HG02610 (cell line): ENCODE results near the gene CAMTA1.
"Not testable (repeated sequence)": the region's sequence is repeated elsewhere in the genome, so short reads cannot be mapped to it uniquely, and the experiment has no call there.

ENCODE experiments used
- ATAC-seq: cut with Tn5 transposase; IDR thresholded peaks from one replicate; pipeline ENCODE4 v1.9.1; 2021; ENCODE audit warnings: mild to moderate bottlenecking, moderate library complexity; ENCODE audit not compliant: unreplicated experiment

The CAMTA1 gene

GRCh38 chr1:6904476-6905170 lies 119.4 kb downstream of the CAMTA1 start:
- ATAC-seq = no peak

DNA sequence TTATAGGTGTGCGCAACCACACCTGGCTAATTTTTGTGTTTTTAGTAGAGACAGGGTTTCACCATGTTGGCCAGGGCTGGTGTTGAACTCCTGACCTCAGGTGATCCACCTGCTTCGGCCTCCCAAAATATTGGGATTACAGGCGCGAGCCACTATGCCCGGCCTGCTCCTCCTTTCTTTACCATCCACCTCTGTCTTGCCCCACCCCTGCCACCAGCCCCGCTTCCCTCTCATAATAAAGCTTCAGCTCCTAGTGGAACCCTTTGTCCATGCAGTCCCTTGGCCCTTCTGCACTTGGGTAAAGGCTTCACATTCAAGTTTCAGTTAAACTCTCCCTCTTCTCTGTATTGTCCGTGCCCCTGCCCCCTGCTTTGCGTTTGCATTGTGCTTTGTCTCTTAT lies 120.1 kb downstream of the CAMTA1 start:
- no peak for ATAC-seq

GRCh38 chr1:6905790-6906189 lies 120.5 kb downstream of the CAMTA1 start:
- ATAC-seq = no peak

- ATAC-seq = no peak
These were observed 121.5 kb downstream of the CAMTA1 start for GRCh38 chr1:6906783-6907182.

- no peak for ATAC-seq
These were observed 121.9 kb downstream of the CAMTA1 start for GRCh38 chr1:6907201-6907600.

GRCh38 chr1:6907676-6908434 lies 122.6 kb downstream of the CAMTA1 start:
- no peak for ATAC-seq

DNA sequence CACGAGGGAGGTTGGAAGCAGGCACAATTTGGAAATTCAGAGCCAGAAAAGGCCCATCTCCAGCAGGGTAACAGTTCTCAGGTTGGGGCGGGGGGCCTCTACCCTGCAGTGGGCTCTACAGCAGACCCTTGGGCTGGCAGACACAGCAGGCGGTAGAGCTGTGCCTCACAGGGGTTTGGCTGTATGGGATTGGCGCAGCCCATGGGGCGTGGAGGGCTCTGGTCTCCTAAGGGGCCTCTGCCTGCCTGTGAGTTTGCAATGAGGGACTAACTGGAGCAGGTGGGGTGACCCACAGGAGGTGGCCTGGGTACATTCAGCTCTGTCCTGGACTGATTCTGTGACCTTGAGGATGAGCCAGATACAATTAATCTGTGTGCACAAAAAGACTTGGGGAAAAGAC lies 124.1 kb downstream of the CAMTA1 start:
- no peak for ATAC-seq

- no peak for ATAC-seq
These were observed 124.6 kb downstream of the CAMTA1 start for GRCh38 chr1:6909857-6910256.

- ATAC-seq = no peak
These were observed 126.0 kb downstream of the CAMTA1 start for GRCh38 chr1:6911021-6911941.

- ATAC-seq = no peak
These were observed 126.7 kb downstream of the CAMTA1 start for GRCh38 chr1:6911974-6912373.

- ATAC-seq = no peak
These were observed 127.3 kb downstream of the CAMTA1 start for GRCh38 chr1:6912518-6912917.

DNA sequence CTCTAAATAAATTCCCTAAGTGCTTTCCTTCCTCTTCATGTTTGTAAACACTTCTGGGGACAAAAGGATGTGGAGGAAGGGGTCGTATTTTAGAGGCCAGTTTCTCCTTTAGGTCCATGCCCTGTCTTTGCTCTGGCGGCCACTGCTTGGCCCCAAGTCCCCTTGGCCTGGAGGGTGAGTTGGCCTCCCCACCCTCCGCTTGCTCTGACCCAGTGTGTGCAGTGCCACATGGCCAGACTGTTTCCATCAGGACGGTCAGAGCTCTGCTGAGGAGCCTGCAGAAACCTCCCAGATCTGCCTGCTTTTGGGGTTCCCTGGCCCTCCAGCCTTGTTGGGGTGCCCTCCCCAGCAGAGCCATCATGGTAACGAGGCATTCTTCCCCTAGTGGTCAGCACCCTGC lies 127.8 kb downstream of the CAMTA1 start:
- no peak for ATAC-seq

GRCh38 chr1:6914706-6915105 lies 129.5 kb downstream of the CAMTA1 start:
- no peak for ATAC-seq

DNA sequence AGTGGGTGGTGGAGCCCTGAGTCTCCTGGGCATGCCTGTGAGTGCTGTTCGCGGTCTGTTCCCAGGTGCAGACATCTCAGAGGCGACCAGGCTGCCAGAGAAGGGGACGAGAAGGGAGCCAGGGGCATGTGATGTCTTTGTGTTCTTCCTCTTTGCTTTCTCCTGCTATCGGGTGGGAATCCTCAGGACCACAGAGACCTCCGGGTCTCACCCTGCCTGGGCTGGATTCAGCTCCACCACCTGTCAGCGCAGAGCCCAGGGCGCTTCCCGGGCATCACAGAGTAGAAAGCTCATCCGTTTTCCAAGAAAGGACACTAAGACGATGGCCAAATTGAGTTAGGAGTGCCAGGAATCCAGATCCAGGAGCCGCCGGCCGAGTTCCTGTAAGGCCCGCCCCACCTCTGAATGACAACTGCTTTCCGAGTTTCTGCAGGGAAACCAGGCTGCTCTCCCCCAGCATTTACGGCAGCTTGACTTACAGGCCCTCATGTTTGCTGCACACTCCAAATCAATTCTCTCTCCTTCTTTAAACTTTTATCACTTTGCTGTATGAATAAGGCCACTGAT lies 130.8 kb downstream of the CAMTA1 start:
- no peak for ATAC-seq

- ATAC-seq = no peak
These were observed 131.8 kb downstream of the CAMTA1 start for GRCh38 chr1:6917067-6917466.

GRCh38 chr1:6918186-6918924 lies 133.1 kb downstream of the CAMTA1 start:
- ATAC-seq = no peak

DNA sequence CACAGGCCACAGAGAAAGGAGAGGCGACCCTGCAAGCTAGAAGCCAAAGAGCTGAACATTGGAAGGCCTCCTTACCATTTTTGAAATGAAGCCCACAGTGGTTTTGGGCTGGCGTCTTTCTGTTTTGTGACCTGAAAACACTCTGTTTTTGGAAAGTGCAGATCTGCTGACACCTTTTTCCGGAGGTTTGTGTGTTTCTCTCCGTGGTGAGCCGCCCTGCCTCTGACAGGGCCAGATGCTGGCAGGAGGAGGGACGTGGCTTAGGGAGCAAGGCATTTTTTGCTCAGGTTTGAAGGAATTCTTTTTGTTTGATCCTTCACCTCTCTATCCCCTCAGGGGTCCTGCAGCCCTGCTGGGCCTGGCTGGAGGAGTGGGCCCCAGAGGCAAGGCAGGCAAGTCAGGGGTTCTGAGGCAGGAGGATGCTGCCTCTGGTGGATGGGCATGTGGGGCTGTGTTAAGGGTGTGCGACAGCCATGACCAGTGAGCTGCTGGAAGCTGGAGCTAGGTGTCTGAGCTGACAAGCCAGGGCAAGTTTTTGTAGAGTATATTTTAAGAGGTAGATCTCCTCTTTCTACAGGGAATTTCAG lies 133.8 kb downstream of the CAMTA1 start:
- ATAC-seq = no peak

GRCh38 chr1:6921506-6921905 lies 136.3 kb downstream of the CAMTA1 start:
- ATAC-seq = not testable (repeated sequence)

DNA sequence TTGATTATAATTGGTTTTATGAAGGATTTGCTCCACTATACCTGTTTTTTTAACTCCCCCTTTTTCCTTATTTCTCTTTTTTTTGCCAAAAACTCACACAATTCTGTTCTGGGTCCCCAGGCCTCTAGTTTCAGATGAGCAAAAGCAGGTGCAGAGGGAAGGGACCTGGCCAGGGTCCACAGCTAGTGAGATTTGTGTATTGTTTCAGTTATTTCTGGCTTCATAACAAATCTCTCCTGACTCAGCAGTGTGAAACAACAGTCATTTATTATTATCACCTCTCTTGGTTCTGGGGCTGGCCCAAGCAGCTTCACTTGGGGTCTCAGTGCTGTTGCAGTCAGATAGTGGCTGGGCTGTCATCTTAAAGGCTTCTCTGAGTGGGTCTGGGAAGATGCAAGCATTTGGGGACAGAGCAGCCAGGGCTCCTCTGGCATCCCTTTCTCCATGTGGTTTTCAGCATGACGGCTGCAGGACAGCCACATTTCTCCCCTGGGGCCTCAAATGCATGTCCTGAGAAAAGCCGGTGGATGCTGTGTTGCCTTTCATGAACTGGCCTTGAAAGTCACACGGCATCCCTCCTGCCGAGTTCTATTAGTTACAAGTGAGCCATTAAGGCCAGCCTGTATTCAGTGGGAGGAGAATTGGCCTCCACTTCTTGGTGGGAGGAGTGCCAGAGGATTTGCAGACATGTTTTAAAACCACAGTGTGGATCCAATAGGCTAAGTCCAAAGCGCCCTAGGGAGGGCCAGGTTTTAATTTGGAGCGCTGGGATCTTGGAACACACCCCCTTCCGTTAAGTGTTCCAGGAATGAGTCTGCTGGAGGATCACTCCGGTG lies 137.1 kb downstream of the CAMTA1 start:
- ATAC-seq = no peak
